Activated CD4-positive, alpha-beta T cell treated with anti-CD3 and anti-CD28 coated beads, Interleukin-2, Interleukin-4, amounts not matched to agents 100 ng/mL and 50 ng/mL, durations not matched to agents 16 hours and 8 hours (primary cell): ENCODE data around the gene NCOA3.

Experiments
- DNase-seq: peaks from one replicate; pipeline ENCODE4 v3.0.0-alpha.2; 2020; ENCODE audit warnings: low spot score

The NCOA3 gene

DNA sequence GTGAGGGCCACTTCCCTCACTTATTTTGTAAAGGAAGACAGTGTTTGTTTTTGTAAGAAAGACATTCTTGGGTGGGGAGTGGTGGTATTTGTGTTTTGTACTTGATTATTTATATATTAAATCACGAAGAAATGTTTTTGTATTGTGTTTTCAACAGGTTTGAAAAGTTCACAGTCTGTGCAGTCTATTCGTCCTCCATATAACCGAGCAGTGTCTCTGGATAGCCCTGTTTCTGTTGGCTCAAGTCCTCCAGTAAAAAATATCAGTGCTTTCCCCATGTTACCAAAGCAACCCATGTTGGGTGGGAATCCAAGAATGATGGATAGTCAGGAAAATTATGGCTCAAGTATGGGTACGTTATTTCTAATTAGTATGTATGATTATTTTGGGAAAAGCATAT lies 137.2 kb downstream of the NCOA3 start:
- DNase-seq, result no peak

DNA sequence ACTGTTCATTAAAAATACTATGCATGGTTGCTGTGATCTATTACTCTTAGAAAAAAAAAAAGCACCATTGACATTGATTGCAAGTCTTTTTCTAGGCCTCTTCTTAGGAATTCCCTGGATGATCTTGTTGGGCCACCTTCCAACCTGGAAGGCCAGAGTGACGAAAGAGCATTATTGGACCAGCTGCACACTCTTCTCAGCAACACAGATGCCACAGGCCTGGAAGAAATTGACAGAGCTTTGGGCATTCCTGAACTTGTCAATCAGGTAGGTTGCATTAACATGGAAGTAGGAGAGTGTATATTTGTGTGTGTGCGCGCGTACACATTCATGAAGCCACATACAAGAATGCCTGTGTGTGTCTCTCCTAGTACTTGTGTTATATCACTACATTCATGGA lies 140.4 kb downstream of the NCOA3 start:
- DNase-seq, result no peak

DNA sequence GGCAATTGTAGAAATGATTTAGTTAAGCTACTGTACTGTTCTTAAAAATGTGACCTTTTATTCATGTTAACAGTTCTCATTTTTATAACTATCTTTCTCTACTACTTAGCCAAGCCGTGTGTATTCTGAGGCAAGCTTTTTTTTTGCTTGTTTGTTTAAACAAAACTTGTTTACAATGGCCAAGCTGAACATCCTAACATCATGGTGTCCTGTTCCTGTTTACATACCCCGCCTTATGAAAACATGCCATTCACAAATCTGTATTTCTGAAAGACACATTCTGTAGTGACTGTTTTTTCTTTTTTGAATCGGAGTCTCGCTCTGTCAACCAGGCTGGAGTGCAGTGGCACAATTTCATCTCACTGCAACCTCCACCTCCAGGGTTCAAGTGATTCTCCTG lies 140.9 kb downstream of the NCOA3 start:
- no peak for DNase-seq

DNA sequence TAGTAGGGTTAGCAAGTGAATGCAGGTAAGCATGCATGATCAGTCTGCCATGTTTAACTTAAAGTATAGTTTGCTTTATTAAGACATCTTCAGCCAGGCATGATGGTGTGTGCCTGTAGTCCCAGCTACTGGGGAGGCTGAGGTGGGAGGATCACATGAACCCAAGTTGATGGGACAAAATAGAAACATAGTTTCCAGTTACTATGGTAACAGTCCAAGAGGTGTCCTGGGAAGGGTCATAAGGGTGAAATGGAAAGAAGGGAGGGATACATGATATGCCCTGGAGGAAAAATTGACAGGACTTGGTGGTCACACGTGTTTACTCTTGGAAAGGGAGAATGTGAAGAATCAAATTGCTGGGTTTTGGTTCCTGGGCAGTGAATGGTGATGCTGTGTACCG lies 143.9 kb downstream of the NCOA3 start:
- no peak for DNase-seq

DNA sequence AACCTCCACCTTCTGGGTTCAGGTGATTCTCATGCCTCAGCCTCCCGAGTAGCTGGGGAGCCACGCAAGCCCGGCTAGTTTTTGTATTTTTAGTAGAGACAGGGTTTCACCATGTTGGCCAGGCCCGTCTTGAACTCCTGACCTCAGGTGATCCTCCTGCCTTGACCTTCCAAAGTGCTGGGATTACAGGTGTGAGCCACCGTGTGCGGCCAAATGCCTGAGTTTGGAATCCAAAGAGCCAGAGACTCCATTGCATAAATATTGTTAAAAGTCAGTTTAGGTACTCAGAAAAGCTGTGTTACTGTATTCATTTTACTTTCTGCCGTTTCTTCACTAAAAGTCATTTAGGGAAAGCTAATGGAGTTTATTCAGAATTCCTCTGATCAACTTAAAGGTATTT lies 146.3 kb downstream of the NCOA3 start:
- no peak for DNase-seq

DNA sequence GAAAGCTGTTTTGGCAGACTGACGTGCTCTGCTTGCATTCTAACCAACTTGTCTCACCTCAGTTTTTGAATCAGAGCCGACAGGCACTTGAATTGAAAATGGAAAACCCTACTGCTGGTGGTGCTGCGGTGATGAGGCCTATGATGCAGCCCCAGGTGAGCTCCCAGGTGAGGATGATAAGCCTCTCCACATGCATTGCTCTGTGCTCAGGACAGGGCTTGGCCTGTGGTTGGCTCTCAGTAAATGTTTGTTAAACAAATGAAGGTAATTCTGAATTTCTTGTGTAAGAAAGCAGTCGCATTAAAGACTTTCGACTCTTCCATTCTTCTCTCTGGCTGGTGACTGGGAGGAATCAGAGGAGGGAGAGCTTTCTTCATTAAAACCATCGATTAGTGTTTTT lies 147.3 kb downstream of the NCOA3 start:
- no peak for DNase-seq

DNA sequence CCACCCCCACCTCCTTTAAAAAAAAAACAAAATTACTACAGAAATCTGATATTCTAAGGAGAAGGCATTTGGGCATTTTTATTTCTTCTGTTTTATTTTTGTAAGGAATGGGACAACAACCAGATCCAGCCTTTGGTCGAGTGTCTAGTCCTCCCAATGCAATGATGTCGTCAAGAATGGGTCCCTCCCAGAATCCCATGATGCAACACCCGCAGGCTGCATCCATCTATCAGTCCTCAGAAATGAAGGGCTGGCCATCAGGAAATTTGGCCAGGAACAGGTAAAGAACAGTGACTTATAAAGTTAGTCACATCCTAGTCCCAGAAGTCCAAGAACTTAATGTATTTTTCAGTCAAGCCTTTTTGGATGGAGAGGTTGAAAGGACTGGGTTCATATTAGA lies 150.6 kb downstream of the NCOA3 start:
- no peak for DNase-seq

DNA sequence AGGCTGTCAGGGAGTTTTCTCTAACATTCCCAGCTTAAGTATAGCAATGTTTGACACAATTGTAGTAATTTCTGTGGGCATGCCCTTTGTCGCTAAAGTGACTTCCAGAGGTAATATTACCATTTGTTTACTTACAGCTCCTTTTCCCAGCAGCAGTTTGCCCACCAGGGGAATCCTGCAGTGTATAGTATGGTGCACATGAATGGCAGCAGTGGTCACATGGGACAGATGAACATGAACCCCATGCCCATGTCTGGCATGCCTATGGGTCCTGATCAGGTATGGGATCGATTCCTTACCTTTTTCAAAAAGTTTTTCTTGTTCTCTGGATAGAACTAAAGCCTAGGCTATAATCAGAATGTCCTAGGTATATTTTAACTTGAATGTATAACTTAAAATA lies 151.1 kb downstream of the NCOA3 start:
- DNase-seq, result no peak

DNA sequence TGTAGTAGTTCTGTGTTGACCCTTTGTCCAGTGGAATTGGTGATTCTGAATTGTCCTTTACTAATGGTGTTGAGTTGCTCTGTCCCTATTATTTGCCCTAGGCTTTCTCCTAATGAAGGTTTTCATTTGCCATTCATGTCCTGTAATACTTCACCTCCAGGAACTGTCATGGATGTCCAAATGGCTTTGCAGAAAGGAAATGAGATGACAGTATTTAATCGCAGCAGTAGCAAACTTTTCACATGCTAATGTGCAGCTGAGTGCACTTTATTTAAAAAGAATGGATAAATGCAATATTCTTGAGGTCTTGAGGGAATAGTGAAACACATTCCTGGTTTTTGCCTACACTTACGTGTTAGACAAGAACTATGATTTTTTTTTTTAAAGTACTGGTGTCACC lies 152.2 kb downstream of the NCOA3 start:
- no peak for DNase-seq

DNA sequence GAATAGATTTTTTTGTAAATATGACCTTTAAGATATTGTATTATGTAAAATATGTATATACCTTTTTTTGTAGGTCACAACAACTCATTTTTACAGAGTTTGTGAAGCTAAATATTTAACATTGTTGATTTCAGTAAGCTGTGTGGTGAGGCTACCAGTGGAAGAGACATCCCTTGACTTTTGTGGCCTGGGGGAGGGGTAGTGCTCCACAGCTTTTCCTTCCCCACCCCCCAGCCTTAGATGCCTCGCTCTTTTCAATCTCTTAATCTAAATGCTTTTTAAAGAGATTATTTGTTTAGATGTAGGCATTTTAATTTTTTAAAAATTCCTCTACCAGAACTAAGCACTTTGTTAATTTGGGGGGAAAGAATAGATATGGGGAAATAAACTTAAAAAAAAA lies 152.7 kb downstream of the NCOA3 start:
- DNase-seq, result no peak

DNA sequence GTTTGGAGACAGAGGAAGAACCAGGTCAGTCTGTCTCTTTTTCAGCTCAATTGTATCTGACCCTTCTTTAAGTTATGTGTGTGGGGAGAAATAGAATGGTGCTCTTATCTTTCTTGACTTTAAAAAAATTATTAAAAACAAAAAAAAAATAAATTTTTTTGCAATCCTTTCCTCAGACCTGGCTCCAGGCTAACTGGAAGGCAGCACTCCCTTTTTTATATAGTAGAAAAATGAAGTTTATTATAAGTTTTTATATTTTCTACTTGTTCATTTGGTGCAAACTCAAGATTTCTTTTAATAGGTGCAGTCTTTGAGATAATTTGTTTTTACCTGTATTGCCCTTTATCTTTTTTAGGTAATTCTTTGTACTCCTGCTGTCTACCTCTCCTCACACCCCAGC lies 153.9 kb downstream of the NCOA3 start:
- no peak for DNase-seq

DNA sequence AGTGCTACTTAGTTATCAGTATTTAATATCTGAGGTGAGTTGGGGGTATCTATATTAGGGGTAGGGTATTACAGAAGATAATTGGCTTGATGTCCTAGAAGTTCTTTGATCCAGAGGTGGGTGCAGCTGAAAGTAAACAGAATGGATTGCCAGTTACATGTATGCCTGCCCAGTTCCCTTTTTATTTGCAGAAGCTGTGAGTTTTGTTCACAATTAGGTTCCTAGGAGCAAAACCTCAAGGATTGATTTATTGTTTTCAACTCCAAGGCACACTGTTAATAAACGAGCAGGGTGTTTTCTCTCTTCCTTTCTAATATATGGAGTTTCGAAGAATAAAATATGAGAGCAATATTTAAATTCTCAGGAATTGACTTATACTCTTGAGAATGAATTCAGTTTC lies 154.6 kb downstream of the NCOA3 start:
- no peak for DNase-seq

DNA sequence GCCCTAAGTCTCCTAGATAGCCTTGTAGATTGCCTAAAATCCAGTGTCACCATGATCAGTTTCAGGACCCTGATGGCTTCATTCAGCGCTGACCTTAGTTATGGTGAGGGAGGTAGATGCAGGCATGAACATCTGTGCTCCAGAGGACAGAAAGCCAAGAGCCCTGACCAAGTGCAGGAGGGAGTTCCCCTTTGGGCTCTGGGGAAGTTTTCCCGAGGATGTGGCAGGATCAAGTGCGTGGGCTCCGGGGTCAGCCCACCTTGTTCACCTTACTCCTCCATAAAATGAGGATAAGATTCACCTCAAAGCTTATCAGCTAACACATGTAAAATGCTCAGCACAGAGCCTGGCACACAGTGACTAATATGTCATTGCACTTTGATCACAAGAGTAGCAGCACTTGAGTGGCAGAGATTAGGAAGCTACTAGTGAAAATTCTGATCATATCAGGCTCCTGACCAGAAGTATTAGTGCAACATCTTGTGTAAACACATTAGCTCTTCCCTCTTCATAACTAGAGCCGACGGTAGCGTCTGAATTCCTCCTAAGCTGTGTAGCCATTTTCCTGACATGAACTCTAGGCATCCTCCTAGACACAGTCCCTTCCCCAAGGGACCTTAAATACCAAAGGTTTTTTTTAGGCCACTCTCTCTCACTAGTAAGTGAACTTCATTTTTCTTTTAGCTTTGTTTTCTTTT lies 158.4 kb downstream of the NCOA3 start:
- no peak for DNase-seq

DNA sequence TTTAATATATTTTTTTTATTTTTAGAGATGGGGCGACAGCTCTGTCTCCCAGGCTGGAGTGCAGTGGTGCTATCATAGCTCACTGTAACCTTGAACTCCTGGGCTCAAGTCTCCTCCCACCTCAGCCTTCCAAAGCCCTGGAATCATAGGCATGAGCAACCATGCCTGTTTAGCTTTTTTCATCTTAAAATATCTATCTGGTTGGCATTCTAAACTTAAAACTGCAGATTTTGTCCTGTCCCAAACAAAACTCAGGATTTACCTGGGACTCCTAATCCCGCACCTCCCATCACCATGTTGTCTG lies 158.9 kb downstream of the NCOA3 start:
- no peak for DNase-seq

DNA sequence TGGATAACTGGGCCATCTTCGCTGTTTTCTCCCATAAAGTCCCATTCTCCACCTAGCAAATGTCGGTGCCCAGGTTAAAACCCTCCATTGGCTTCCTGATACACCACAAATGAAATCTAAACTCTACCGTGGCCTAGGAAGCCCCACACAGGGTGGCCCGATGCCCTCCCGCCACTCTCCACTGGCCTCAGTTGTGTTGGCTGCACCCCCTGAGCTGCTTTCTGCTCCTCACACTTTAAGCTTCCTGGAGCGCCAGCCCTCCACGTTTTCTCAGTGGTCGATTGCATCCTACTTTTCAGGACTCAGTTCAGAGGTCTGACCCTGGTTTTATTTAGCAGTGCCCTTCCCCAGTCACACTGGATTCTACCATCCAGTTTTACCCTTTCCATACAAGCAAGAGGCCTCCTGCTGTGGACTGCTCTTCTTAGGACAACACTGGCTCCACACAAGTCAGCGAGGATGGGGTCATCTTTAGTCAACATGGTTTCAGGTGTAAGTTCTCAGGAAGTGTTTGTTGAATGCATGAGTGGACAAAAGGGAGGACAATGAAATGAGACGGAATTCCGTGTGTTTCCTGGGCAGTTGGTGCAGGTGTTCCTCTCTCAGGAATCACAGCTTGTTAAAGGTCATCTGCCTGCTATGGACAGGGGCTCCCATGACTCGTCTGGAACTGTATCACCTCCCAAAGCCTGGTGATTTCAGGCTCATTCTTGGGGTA lies 159.5 kb downstream of the NCOA3 start:
- DNase-seq, result no peak

DNA sequence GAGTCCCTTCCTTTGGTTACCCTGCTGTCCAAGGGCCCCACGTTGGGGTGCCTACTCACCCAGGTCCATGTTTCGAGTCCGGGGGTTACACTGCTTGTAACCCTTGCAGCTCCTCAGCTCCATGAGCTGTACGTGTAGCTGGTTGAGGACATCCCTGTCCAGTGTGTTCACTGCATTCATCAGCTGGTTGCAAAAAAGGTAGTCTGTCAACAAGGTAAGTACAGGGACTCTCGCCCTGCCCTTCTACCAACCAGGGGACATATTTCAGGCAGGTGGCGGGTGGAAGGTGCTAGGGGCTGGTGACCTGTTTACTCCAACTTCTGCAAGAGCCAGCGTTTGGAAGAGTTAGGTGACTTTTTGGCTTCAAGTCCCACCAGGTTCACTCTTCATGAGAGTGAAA lies 160.0 kb downstream of the NCOA3 start:
- DNase-seq, result no peak

DNA sequence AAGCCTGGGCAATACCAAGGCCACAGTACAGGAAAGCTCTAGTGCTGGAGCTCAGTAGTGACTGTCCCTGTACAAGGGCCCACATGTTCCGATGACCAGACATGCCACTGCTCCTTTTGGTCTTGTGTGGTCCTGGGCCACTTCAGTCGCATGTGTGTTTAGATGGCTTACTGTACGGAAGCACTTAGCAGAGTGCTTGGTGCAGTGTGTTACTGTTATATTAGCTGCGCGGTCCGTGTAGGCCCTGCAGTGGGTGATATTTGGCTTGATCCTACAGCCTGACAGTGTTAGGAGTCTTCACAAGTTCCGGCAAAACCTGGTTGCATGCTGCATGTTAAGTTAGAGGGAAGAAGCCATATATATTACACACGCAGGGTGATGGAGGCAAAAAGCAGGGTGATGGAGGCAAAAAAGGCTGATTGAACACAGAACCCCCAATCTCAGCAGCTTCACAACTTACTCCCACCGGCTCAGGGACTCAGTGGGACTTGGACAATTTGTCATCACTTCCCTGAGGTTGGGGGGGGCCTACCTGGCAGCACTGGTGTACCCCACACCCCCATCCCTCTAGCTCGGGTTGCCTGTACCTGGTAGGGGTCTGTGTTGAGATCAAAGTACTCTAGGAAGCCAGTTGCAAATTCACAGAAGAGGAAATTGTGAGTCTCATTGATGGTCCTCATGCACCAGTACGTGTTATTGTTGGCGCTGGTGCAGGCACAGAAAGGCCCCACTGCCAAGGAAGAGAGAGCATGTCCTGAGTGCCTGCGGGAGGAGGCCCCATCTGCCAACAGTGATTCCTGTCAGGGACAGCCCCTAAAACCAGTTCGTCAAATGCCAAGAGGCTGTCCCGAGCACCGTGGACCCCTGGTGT lies 161.0 kb downstream of the NCOA3 start:
- no peak for DNase-seq

DNA sequence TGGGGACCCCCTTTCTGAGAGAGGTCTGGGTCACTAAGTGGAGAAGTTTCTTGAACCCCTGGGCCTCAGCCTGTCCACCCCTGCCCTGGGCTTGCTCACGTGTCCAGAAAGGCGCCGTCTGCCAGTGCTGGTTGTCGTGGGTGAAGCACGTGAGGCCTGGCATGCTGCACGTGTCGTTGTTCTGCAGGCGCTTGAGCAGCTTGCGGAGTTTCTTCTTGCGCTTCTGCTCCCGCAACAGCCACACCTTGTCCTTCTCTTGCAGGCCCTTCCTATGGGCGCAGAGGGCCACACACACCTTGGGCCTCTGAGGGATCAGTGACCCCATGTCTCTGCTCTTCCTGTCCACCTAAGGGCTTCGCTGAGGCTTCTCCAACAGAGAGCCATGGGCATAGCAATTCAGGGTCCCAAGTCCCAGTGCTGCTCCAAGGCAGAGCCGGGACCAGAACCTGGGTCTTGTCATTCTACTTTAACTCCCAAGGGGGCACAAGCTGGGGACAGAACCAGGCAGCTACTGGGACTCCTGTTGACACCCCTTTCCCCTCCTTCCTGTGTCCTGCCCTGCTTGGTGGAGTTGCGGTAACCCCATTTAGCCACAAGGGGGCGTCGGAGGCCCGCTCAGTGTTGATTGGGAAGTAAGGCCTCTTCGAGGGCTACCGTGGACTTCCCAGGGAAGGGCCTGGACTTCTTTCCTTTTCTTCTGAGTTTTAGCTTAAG lies 161.8 kb downstream of the NCOA3 start:
- peak; percentile 76 for DNase-seq

DNA sequence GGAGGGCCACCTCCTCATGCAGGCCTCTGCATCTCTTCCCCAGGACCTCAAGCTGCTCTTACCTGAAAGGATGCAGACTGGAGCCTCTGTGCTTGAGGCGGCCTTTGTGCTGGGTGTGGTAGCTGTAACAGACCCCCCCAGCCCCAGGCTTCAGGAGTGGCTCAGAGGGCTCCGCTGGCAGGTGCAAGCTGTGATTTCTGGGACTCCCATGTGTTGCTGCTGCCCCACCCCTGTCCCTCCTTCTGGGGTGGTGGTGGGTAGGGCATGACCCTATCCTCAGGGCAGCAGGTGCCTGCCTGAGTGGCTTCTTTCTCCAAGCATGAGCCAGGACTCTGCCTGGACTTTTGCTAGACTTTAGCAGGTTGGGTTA lies 162.4 kb downstream of the NCOA3 start:
- no peak for DNase-seq

DNA sequence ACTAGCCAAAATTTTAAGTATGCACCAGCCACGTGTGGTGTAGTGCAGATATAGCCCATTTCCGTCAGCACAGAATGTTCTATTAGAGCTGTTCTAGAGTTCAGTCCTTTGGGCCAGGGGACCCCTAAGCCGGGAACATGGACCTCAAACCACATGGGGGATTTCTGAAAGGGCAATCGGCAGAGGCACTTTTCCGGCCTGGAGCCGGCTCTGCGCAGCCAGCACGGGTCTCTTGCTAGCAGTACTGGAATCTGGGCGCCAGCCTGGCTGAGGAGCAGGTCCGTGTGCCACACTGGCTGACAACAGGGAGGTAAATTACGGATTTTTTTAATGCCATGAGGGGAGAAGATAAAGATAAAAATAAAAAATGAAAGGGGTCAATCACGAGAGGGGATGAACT lies 163.1 kb downstream of the NCOA3 start:
- no peak for DNase-seq

DNA sequence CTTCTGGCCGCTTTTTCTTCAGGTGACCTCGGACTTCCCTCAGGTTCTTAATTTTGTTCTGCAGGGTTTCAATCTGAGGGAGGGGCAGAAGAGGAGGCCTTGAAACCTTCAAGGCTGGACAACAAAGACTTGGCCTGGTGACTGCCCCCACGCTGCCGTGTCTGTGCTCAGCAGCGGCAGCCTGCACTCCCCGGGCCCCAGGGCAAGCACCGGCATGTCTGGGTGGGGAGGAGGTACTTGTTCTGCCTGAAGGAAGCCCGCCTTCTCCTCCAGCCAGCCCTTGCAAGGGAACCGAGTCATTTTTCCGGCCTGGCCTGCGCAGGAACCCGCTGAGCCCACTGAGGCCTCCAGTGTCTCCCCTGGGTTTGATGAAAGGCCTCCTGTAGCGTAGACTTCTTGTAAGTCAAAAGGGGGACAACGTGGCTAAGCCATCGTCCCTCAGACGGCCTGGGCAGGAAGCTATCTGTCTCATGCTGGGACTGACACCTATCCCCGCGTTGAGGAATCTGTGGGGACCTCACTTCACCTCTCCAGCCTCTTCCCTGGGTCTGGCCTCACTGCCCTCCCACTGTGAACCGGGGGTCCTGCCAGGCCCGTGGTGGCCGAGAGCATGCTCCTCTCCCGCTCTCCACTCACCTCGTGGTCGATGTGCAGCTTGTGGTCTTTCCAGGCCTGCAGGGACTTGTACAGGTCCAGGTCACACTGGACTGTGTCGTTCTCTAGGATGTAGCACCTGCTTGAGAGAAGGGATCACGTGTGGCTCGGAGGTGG lies 163.7 kb downstream of the NCOA3 start:
- DNase-seq, result no peak

DNA sequence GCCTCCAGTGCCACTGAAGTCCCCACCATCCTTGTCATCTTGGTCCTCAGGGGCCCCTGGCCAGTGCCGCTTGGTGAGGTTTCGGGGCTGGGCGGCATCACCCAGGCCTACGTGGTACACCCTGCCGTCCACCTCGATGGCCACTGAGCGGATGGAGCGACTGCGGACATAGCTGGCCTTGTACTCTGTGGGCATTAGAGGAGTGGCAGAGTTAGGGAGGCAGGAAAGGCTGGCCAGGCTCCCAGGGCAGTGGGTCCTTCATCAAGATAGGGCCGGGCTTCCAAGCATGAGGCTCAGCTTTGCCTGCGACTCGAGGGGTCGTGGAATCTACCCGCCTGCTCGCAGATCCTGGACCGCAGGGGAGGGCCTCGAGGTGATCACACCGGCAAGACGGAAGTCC lies 164.6 kb downstream of the NCOA3 start:
- no peak for DNase-seq
